Skeletal muscle tissue (tissue), 4 donors: ENCODE results near the gene RFT1. TPM values are rescaled to one million over a fixed set of nuclear protein-coding genes. Genes with fewer than 3 reads are reported as not detected.

Experiments
- H3K27ac ChIP-seq: one replicate; pipeline ENCODE4 v1.7.0; 2013; ENCODE audit warnings: mild to moderate bottlenecking, low read depth, low read length, inconsistent platforms
- H3K27me3 ChIP-seq, 3 donors: one replicate each; pipeline ENCODE4 v1.7.0; 2013; ENCODE audit warnings: low read length in 3 of 3; ENCODE audit not compliant: control insufficient read depth in 3 of 3, insufficient read depth in 3 of 3
- H3K36me3 ChIP-seq, 3 donors: one replicate each; pipeline ENCODE4 v1.7.0; 2013; ENCODE audit warnings: low read length in 3 of 3; ENCODE audit not compliant: control insufficient read depth in 3 of 3, insufficient read depth in 3 of 3
- H3K4me1 ChIP-seq, 3 donors: one replicate each; pipeline ENCODE4 v1.7.0; 2013; ENCODE audit warnings: low read length in 3 of 3, mild to moderate bottlenecking in 3 of 3; ENCODE audit not compliant: control insufficient read depth in 3 of 3, insufficient read depth in 3 of 3
- H3K4me3 ChIP-seq, 3 donors: one replicate each; pipeline ENCODE4 v1.7.0; 2013; ENCODE audit warnings: low read length in 3 of 3
- H3K9ac ChIP-seq, 3 donors: one replicate each; pipeline ENCODE4 v1.7.0; 2013; ENCODE audit warnings: low read length in 3 of 3, mild to moderate bottlenecking in 3 of 3, moderate library complexity in 2 of 3, low read depth in 1 of 3
- H3K9me3 ChIP-seq, 3 donors: one replicate each; pipeline ENCODE4 v1.7.0; 2013; ENCODE audit warnings: low read length in 3 of 3; ENCODE audit not compliant: control insufficient read depth in 3 of 3
- total RNA-seq: library from RNA; depleted of rRNA; stranded (reverse); fragments of >200 nt; gene quantifications from one replicate; pipeline ENCODE4 v1.2.3, GENCODE V29; 2014
- donor health status: Osteomylitis.

The RFT1 gene
- total RNA-seq, 1 donor from 2014 or later: 8.4 TPM

DNA sequence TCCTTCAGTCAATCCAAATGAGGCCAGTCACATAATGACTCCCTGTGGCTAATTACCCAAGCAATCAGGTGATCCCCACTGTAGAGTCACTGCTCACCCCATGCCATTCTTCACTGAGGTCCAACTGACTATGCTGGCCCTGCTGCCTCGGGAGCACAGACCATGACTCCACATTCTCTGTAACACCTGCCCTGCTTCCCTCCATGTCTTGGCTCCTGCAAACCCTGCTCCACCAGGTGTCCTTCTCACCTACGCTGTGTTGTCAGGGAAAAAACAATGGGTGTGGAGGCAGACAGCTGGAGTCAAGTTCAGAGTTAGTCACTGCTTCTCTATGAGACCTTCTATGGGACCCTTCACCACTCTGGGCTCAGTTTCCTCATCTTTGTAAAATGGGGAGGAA is 78.3 kb downstream of the RFT1 start:
- no peaks in the 10 kb centered on the region for H3K36me3 ChIP-seq
- H3K4me1 ChIP-seq: peaks cover 0 to under 1% (median 0%) of the 10 kb centered on the region in 3 donors
- no peak overlapping the region for H3K9ac ChIP-seq
- no peak overlapping the region for H3K4me3 ChIP-seq
- H3K9me3 ChIP-seq: no peaks in the 10 kb centered on the region
- no peak overlapping the region for H3K27ac ChIP-seq
- no peaks in the 10 kb centered on the region for H3K27me3 ChIP-seq

- no peak overlapping the region for H3K27ac ChIP-seq
Measured at GRCh38 chr3:53049987-53050386, 80.2 kb downstream of the RFT1 start.

GRCh38 chr3:53046171-53047170 is 83.8 kb downstream of the RFT1 start:
- Histone ChIP-seq H3K9me3 (no peaks in the 10 kb centered on the region), H3K4me1 (peaks cover 6 to 14% (median 8%) of the 10 kb centered on the region in 3 donors), H3K4me3 (peak overlapping the region; percentile 48 to 75 (median 73)), H3K9ac (peak overlapping the region in 2 of 3 donors; percentile 43 to 86), H3K36me3 (no peaks in the 10 kb centered on the region), H3K27ac (no peak overlapping the region), H3K27me3 (no peaks in the 10 kb centered on the region)

More at GRCh38 chr3:53049987-53050386, 80.2 kb downstream of the RFT1 start:
- no peaks in the 10 kb centered on the region for H3K27me3 ChIP-seq
- no peak overlapping the region for H3K4me3 ChIP-seq
- no peaks in the 10 kb centered on the region for H3K36me3 ChIP-seq
- H3K4me1 ChIP-seq: peaks cover 0 to 6% (median 4%) of the 10 kb centered on the region in 3 donors
- H3K9ac ChIP-seq: no peak overlapping the region
- no peaks in the 10 kb centered on the region for H3K9me3 ChIP-seq

DNA sequence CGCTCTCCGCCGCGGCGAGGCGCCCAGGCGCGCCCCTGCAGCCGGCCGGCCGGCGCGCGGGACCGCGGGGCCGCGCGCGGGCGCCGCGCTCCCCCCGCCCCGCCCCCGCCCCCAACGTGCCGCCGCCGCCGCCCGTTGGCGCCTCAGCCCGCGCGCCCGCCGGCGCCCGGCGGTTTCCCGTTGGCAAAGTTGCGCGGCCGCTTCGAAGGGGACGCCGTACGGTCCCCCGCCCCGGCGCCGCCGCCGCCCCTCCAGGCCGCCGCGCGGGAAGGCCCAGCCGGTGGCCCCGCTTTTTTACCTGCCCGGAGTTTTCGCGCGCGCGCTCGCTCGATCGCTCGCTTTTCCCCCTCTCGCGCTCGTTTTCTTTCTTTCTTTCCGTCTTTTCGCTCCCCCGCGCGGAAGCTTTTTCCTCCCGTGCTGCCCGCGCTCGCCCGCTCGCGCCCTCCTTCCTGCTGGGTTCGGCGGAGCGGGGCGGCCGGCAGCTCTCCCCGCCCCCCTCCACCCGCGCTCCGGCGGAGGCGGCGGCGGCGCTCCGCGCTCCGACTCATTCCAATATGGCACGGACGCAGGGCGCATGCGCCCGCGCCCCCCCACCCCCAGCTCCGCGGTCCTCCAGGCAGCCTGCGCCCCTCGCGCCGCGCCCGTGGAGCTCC is 84.6 kb downstream of the RFT1 start, which contains the start of gene SFMBT1:
Gene SFMBT1 (minus strand): TSS at position 556 of the 653 bp plus-strand sequence. CDS start 76,945 bp downstream, outside the sequence.
- peak within 1 kb of the TSS; percentile 91 for H3K27ac ChIP-seq
- H3K9ac ChIP-seq: peak within 1 kb of the TSS; percentile 88 to 96 (median 91)
- H3K36me3 ChIP-seq: no peaks in the 10 kb centered on the region
- H3K27me3 ChIP-seq: no peaks in the 10 kb centered on the region
- peak within 1 kb of the TSS; percentile 89 to 91 (median 90) for H3K4me3 ChIP-seq
- H3K9me3 ChIP-seq: no peaks in the 10 kb centered on the region
- H3K4me1 ChIP-seq: peaks cover 6 to 14% (median 9%) of the 10 kb centered on the region in 3 donors

- H3K9me3 ChIP-seq: no peaks in the 10 kb centered on the region
- H3K36me3 ChIP-seq: no peaks in the 10 kb centered on the region
- H3K4me1 ChIP-seq: peaks cover 8 to 18% (median 13%) of the 10 kb centered on the region in 3 donors
- H3K9ac ChIP-seq: peak overlapping the region; percentile 88 to 96 (median 91)
- peak overlapping the region; percentile 91 for H3K27ac ChIP-seq
- no peaks in the 10 kb centered on the region for H3K27me3 ChIP-seq
- H3K4me3 ChIP-seq: peak overlapping the region; percentile 89 to 91 (median 90)
Measured at GRCh38 chr3:53044711-53045517, 85.3 kb downstream of the RFT1 start.

GRCh38 chr3:53044371-53044710 is 85.9 kb downstream of the RFT1 start:
- peak overlapping the region; percentile 88 to 96 (median 91) for H3K9ac ChIP-seq
- peaks cover 8 to 18% (median 13%) of the 10 kb centered on the region in 3 donors for H3K4me1 ChIP-seq
- no peaks in the 10 kb centered on the region for H3K27me3 ChIP-seq
- H3K27ac ChIP-seq: peak overlapping the region; percentile 91
- H3K9me3 ChIP-seq: no peaks in the 10 kb centered on the region
- H3K4me3 ChIP-seq: peak overlapping the region; percentile 89 to 91 (median 90)
- H3K36me3 ChIP-seq: no peaks in the 10 kb centered on the region

DNA sequence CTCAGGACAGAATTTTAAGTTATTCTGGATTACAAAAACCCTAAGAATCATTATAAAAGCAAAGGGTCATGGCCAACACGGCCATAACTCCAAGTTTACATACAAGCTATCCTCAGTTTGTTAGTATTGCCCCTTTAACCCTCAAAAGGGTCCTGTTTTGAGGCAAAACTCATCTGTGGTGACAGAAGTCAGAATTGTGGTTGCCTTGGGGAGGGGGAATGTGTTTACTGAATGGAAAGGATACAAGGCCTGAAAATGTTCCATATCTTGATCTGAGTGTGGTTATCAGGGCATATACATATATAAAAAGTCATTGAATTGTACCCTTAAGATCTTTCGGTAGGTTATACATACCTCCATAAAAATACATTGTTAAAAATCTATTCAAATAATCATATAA is 86.5 kb downstream of the RFT1 start:
- Histone ChIP-seq H3K27me3 (no peaks in the 10 kb centered on the region), H3K27ac (no peak overlapping the region), H3K9me3 (no peaks in the 10 kb centered on the region), H3K9ac (peak overlapping the region; percentile 5 to 88 (median 44)), H3K4me3 (no peak overlapping the region), H3K4me1 (peaks cover 8 to 18% (median 13%) of the 10 kb centered on the region in 3 donors), H3K36me3 (no peaks in the 10 kb centered on the region)

- Histone ChIP-seq H3K9me3 (no peaks in the 10 kb centered on the region), H3K9ac (no peak overlapping the region), H3K27me3 (no peaks in the 10 kb centered on the region), H3K4me1 (peaks cover 8 to 18% (median 13%) of the 10 kb centered on the region in 3 donors), H3K4me3 (no peak overlapping the region), H3K27ac (no peak overlapping the region), H3K36me3 (no peaks in the 10 kb centered on the region)
Measured at GRCh38 chr3:53042651-53043050, 87.6 kb downstream of the RFT1 start.

GRCh38 chr3:53040351-53040820 is 89.8 kb downstream of the RFT1 start:
- H3K27me3 ChIP-seq: no peaks in the 10 kb centered on the region
- H3K9me3 ChIP-seq: no peaks in the 10 kb centered on the region
- peaks cover 8 to 12% (median 9%) of the 10 kb centered on the region in 3 donors for H3K4me1 ChIP-seq
- no peak overlapping the region for H3K9ac ChIP-seq
- no peaks in the 10 kb centered on the region for H3K36me3 ChIP-seq
- H3K4me3 ChIP-seq: no peak overlapping the region
- no peak overlapping the region for H3K27ac ChIP-seq
